Muscle layer of colon (tissue), 2 donors: Measurements from ENCODE around the gene MSLN.

ENCODE experiments used
- H3K27ac ChIP-seq: one replicate; pipeline ENCODE4 v1.7.0; 2013; ENCODE audit warnings: low read depth, mild to moderate bottlenecking, low read length, moderate library complexity
- H3K27me3 ChIP-seq, 2 donors: one replicate each; pipeline ENCODE4 v1.7.0; 2013; ENCODE audit warnings: low read length in 2 of 2, mild to moderate bottlenecking in 2 of 2; ENCODE audit not compliant: insufficient read depth in 2 of 2, control insufficient read depth in 1 of 2
- H3K36me3 ChIP-seq: one replicate; pipeline ENCODE4 v1.7.0; 2013; ENCODE audit warnings: mild to moderate bottlenecking, low read length; ENCODE audit not compliant: insufficient read depth
- H3K4me1 ChIP-seq: one replicate; pipeline ENCODE4 v1.7.0; 2013; ENCODE audit warnings: mild to moderate bottlenecking, low read length; ENCODE audit not compliant: insufficient read depth
- H3K4me3 ChIP-seq, 2 donors: one replicate each; pipeline ENCODE4 v1.7.0; 2013; ENCODE audit warnings: low read length in 2 of 2, low read depth in 1 of 2, mild to moderate bottlenecking in 1 of 2, moderate library complexity in 1 of 2
- H3K9ac ChIP-seq: one replicate; pipeline ENCODE4 v1.7.0; 2013; ENCODE audit warnings: low read length
- H3K9me3 ChIP-seq: one replicate; pipeline ENCODE4 v1.7.0; 2013; ENCODE audit warnings: mild to moderate bottlenecking, low read length
- donor health status: abdominal sarcoma.
- donor health status: Adenocarcinoma of cecum.

The MSLN gene

DNA sequence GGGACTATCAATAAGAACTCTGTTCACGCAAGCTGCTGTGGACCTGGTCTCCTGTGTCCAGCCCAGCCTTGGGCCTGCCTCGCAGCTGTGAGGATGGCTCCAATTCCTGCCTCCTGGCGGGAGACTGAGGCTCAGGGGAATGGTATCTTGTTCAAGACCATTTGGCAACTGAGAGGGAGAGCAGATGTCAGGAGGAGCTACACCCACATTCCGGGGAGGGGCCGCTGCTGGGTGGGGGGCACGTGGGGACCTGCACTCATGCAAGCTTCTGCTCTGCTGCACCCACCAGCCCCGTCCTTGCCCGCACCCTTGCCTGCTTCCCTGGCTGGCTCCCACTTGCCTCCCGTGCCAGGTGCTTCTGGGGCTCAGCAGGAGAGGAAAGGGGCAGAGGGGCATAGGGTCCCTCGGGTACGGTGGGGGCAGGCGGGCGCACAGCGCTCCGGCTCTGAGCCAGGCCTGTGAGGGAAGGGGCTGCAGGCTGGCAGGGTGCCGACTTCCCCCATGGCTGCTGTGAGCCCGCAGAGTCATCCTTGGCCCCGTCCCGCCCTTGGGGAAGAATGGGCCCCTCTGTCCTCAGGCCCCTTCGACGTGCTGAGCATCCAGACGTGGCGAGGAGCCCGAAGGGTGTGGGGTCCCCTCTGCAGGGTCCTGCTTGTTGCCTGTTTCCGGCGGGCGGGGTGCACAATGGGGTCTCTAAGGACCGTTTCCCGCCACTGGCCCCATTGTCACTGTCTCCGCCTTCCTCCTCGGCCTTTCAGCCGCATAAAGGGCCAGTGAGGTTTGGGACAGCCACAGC, 42.9 kb upstream of the MSLN start:
- peaks cover 34% of the 10 kb centered on the region for H3K4me1 ChIP-seq
- no peak overlapping the region for H3K9ac ChIP-seq

DNA sequence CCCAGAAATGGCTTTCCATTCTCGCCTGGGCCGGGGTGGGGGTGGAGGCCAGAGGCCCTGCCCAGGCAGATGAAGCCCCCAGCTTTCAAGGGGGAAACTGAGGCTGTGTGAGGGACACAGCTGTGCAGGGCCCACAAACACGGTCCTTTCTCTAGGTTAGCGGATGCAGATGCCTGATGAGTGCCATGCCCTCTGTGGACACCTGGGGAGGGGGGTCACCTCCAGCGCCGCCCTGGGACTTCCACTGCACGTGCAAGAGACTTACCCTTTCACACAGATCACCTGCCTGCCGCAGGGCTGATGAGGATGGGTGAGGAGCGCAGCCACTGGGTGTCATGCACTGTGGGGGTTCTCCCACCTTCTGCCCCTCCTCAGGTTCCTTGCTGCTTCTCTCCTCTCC, 42.1 kb upstream of the MSLN start:
- Histone ChIP-seq H3K4me1 (peaks cover 34% of the 10 kb centered on the region), H3K27me3 (peaks cover 0 to 20% of the 10 kb centered on the region in 2 donors), H3K4me3 (no peak overlapping the region), H3K9ac (no peak overlapping the region), H3K27ac (no peak overlapping the region), H3K36me3 (no peaks in the 10 kb centered on the region), H3K9me3 (no peaks in the 10 kb centered on the region)

More for the DNA sequence above, 42.9 kb upstream of the MSLN start:
- Histone ChIP-seq H3K36me3 (no peaks in the 10 kb centered on the region), H3K9me3 (no peaks in the 10 kb centered on the region), H3K27me3 (peaks cover 0 to 20% of the 10 kb centered on the region in 2 donors), H3K4me3 (no peak overlapping the region), H3K27ac (no peak overlapping the region)

- peaks cover 34% of the 10 kb centered on the region for H3K4me1 ChIP-seq
- H3K4me3 ChIP-seq = no peak overlapping the region
- H3K27me3 ChIP-seq = peaks cover 0 to 23% of the 10 kb centered on the region in 2 donors
- no peak overlapping the region for H3K9ac ChIP-seq
- H3K27ac ChIP-seq = no peak overlapping the region
- no peaks in the 10 kb centered on the region for H3K36me3 ChIP-seq
- no peaks in the 10 kb centered on the region for H3K9me3 ChIP-seq
These were observed 41.6 kb upstream of the MSLN start for GRCh38 chr16:718922-719321.

DNA sequence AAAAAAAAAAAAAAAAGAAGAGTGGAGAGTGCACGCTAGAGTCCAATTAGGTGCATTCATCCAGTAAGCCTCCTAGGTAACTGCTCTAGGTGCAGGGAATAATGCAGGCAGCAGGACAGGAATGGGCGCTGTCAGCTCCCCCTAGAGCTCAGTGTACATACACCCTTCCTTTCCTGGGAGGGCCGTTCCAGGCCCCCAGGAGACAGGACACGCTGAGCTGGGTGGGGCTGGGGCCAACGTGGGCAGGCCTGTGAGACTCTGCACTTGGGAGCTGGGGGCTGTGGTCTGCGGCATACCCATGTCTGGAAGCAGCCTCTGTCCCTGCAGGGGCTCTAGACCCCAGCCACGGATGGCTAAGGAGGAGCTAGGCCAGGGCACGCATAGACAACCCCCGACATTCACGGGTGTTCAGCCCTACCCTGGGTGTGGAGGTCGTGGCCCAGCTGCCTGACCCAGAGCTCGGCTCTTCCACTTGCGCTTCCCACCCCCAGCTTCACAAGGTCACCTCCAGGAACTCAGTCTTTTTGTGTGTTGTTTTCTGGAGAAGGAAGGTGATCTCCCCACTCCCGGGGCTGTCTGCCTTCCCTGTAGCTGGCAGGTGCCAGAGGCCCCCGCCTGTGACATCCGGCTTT, 40.6 kb upstream of the MSLN start:
- H3K4me3 ChIP-seq = peak overlapping the region; percentile 68 to 91
- peaks cover 0 to 23% of the 10 kb centered on the region in 2 donors for H3K27me3 ChIP-seq
- no peaks in the 10 kb centered on the region for H3K36me3 ChIP-seq
- H3K9ac ChIP-seq = peak overlapping the region; percentile 27
- H3K4me1 ChIP-seq = peaks cover 31% of the 10 kb centered on the region
- H3K27ac ChIP-seq = peak overlapping the region; percentile 98
- no peaks in the 10 kb centered on the region for H3K9me3 ChIP-seq

DNA sequence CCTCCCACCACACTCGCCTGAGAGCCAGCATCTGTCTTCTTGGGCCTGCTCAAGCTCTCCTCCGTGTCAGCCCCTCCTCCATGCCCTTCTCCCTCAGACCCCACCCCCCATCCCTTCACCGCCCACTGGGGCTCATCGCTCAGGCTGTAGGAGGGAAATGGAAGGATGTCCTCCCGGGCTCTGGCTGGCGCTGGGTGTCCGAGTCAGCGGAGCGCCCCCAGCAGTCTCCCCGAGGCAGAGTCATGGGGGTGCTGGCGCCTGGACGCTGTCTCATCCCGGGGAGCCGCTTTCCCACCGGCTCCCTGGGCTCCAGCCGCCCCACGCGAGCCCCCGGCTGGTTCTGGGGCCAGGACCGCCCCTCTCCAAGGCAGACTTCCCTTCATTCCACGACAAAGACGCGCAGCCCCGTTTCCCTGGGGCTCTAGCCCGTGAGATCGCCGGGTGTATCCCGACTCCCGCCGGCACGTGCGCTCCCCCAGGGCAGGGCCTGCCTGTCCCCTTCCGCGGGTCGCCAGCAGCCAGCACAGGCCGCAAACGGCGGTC, 40.0 kb upstream of the MSLN start:
- H3K9me3 ChIP-seq = no peaks in the 10 kb centered on the region
- peak overlapping the region; percentile 27 for H3K9ac ChIP-seq
- no peaks in the 10 kb centered on the region for H3K36me3 ChIP-seq
- peak overlapping the region; percentile 68 to 91 for H3K4me3 ChIP-seq
- peak overlapping the region; percentile 98 for H3K27ac ChIP-seq
- peaks cover 0 to 29% of the 10 kb centered on the region in 2 donors for H3K27me3 ChIP-seq
- peaks cover 31% of the 10 kb centered on the region for H3K4me1 ChIP-seq

- peaks cover 25% of the 10 kb centered on the region for H3K4me1 ChIP-seq
- H3K9me3 ChIP-seq = no peaks in the 10 kb centered on the region
- peak within 1 kb of the TSS; percentile 27 for H3K9ac ChIP-seq
- peaks cover 6 to 31% of the 10 kb centered on the region in 2 donors for H3K27me3 ChIP-seq
- H3K36me3 ChIP-seq = no peaks in the 10 kb centered on the region
- H3K27ac ChIP-seq = peak within 1 kb of the TSS; percentile 98
- H3K4me3 ChIP-seq = peak within 1 kb of the TSS; percentile 68 to 91
These were observed 39.4 kb upstream of the MSLN start, which contains the start of gene ANTKMT for GRCh38 chr16:720990-721764. ANTKMT (plus strand) TSS chr16:721146; CDS start chr16:721275, 129 bp downstream.

- peaks cover 25% of the 10 kb centered on the region for H3K4me1 ChIP-seq
- no peaks in the 10 kb centered on the region for H3K36me3 ChIP-seq
- H3K9me3 ChIP-seq = no peaks in the 10 kb centered on the region
- H3K9ac ChIP-seq = no peak overlapping the region
- H3K4me3 ChIP-seq = peak overlapping the region; percentile 68 to 91
- H3K27me3 ChIP-seq = peaks cover 11 to 29% of the 10 kb centered on the region in 2 donors
- no peak overlapping the region for H3K27ac ChIP-seq
These were observed 38.6 kb upstream of the MSLN start for GRCh38 chr16:721765-722540.

DNA sequence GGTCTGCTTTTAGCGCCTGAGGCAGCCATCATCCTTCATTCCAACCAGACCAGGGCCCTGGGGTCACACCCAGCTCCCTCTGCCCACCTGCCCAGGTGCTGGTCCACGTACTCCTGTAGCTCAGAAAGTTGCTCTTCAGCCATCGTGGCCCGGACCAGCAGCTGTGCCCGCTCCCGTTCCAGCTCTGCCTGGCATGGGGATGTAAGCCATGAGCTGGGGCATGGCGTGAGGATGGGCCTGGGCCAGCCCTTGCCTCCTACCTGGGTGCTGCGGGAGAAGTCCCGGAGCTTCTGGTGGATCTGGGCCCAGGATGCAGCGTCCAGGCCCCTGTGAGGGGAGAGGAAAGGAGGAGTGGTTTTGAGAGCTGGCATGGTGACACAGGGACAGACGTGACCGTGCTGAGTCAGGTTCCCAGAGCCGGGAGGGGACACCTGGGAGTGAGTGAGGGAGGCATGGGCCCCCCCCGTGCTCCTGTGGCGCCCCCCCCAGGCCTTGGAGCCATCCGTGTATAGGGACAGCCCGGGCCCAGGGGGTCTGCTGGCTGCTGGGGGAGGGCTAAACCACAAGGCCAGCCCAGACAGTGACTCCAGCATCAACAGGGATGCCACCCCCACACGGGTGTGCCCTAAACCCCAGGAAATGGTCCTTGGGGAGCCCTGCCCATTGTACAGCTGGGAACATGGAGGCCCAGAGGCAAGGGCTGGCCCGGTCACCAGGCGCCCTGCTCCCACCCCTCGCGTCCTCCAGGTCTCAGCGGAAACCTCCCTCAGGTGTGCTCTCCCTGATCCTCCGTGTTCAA, 37.5 kb upstream of the MSLN start:
- H3K27ac ChIP-seq = no peak overlapping the region

DNA sequence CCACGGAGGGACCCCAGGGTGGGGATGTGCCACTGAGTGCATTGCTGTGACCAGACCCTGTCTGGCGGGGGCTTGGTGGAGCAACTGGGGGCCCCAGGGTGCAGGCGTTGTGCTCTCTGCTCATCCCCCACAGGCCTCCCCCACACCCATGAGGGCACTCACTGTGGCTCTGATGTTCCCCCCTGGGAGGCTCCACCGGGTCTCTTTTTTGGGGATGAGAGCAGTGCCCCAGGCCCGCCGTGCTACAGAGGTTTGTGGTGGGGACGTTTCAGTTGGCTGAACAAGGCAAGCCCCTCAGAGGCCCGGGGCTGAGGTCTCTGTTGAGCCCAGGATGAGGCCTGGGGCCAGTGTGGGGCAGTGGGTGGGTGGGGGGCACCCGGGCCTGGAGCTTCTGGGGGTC, 36.8 kb upstream of the MSLN start:
- H3K4me1 ChIP-seq = peaks cover 30% of the 10 kb centered on the region
- H3K27ac ChIP-seq = no peak overlapping the region
- no peak overlapping the region for H3K4me3 ChIP-seq
- H3K36me3 ChIP-seq = no peaks in the 10 kb centered on the region
- no peaks in the 10 kb centered on the region for H3K9me3 ChIP-seq
- peaks cover 16 to 41% of the 10 kb centered on the region in 2 donors for H3K27me3 ChIP-seq
- no peak overlapping the region for H3K9ac ChIP-seq

More for the DNA sequence above, 37.5 kb upstream of the MSLN start:
- no peak overlapping the region for H3K4me3 ChIP-seq
- no peak overlapping the region for H3K9ac ChIP-seq
- H3K27me3 ChIP-seq = peaks cover 16 to 36% of the 10 kb centered on the region in 2 donors
- H3K4me1 ChIP-seq = peaks cover 30% of the 10 kb centered on the region
- H3K36me3 ChIP-seq = no peaks in the 10 kb centered on the region
- H3K9me3 ChIP-seq = no peaks in the 10 kb centered on the region
